HepG2 (cell line): ENCODE data around the gene GDAP1L1. TPM values are rescaled to one million over a fixed set of nuclear protein-coding genes. Genes with fewer than 3 reads are reported as not detected.

ENCODE experiments used
- AHR ChIP-seq: IDR thresholded peaks from 2 replicates; pipeline ENCODE4 v1.6.1; 2018; ENCODE audit warnings: missing genetic modification reagents, missing compliant biosample characterization
- ARNTL ChIP-seq: sonication (generic); formaldehyde crosslinking; IDR thresholded peaks from 2 replicates; pipeline ENCODE4 v1.4.0; 2020; ENCODE audit warnings: mild to moderate bottlenecking, missing genetic modification reagents
- ERF ChIP-seq: IDR thresholded peaks from 2 replicates; pipeline ENCODE4 v1.6.1; 2018; ENCODE audit warnings: missing biosample characterization, missing genetic modification reagents
- HDAC2 ChIP-seq: sonication (generic); formaldehyde crosslinking; IDR thresholded peaks from 2 replicates; pipeline ENCODE4 v1.4.0; 2020; ENCODE audit warnings: missing genetic modification reagents
- HOXA5 ChIP-seq: sonication (generic); formaldehyde crosslinking; IDR thresholded peaks from 2 replicates; pipeline ENCODE4 v1.4.0; 2020; ENCODE audit warnings: missing genetic modification reagents
- MIER2 ChIP-seq: IDR thresholded peaks from 2 replicates; pipeline ENCODE4 v1.6.1; 2016; ENCODE audit warnings: missing biosample characterization, missing genetic modification reagents
- NFIC ChIP-seq: IDR thresholded peaks from 2 replicates; pipeline ENCODE4 v1.6.1; 2012; ENCODE audit warnings: mild to moderate bottlenecking, low read length, inconsistent platforms
- RARA ChIP-seq: IDR thresholded peaks from 2 replicates; pipeline ENCODE4 v1.6.1; 2016; ENCODE audit warnings: missing genetic modification reagents, missing compliant biosample characterization
- SALL1 ChIP-seq: sonication (generic); formaldehyde crosslinking; IDR thresholded peaks from 2 replicates; pipeline ENCODE4 v1.8.0; 2022; ENCODE audit warnings: mild to moderate bottlenecking, missing genetic modification reagents
- SIX4 ChIP-seq: sonication (generic); formaldehyde crosslinking; IDR thresholded peaks from 2 replicates; pipeline ENCODE4 v1.4.0; 2020; ENCODE audit warnings: missing genetic modification reagents
- SNRNP70 ChIP-seq: fragments of 200-400 bp; formaldehyde crosslinking; IDR thresholded peaks from 2 replicates; pipeline ENCODE4 v1.6.1; 2017; ENCODE audit warnings: mild to moderate bottlenecking, low read depth, low read length, moderate library complexity
- TGIF2 ChIP-seq: IDR thresholded peaks from 2 replicates; pipeline ENCODE4 v1.6.1; 2016; ENCODE audit warnings: control low read depth, missing compliant biosample characterization
- ZBTB33 ChIP-seq: sonication (generic); formaldehyde crosslinking; IDR thresholded peaks from 2 replicates; pipeline ENCODE4 v1.4.0; 2020; ENCODE audit warnings: missing genetic modification reagents
- ZEB1 ChIP-seq: IDR thresholded peaks from 2 replicates; pipeline ENCODE4 v1.6.1; 2012; ENCODE audit warnings: mild to moderate bottlenecking, low read depth, inconsistent platforms; ENCODE audit not compliant: insufficient replicate concordance
- ZFP36 ChIP-seq: fragments of 150-350 bp; IDR thresholded peaks from 2 replicates; pipeline ENCODE4 v1.6.1; 2018; ENCODE audit warnings: borderline replicate concordance, low read length, low read depth; ENCODE audit not compliant: partially characterized antibody
- ZGPAT ChIP-seq: IDR thresholded peaks from 2 replicates; pipeline ENCODE4 v1.6.1; 2016; ENCODE audit warnings: mild to moderate bottlenecking
- ZNF24 ChIP-seq: fragments of 450-650 bp; IDR thresholded peaks from 2 replicates; pipeline ENCODE4 v1.6.1; 2017; ENCODE audit warnings: antibody characterized with exemption, mild to moderate bottlenecking
- ZNF263 ChIP-seq: sonication (generic); formaldehyde crosslinking; IDR thresholded peaks from 2 replicates; pipeline ENCODE4 v1.4.0; 2020; ENCODE audit warnings: missing genetic modification reagents
- ZNF558 ChIP-seq: sonication (generic); formaldehyde crosslinking; IDR thresholded peaks from 2 replicates; pipeline ENCODE4 v1.9.0; 2022; ENCODE audit warnings: mild to moderate bottlenecking, missing genetic modification reagents, borderline replicate concordance
- ZNF629 ChIP-seq: sonication (generic); formaldehyde crosslinking; conservative IDR thresholded peaks from 2 replicates; pipeline ENCODE4 v1.5.0; 2020; ENCODE audit warnings: missing genetic modification reagents
- ZNF777 ChIP-seq: sonication (generic); formaldehyde crosslinking; IDR thresholded peaks from 2 replicates; pipeline ENCODE4 v1.4.0; 2020; ENCODE audit warnings: missing genetic modification reagents
- polyA plus RNA-seq, 8 experiments: library from polyadenylated mRNA; depleted of rRNA in 3 of 8; stranded (reverse) in 7 of 8; unstranded in 1 of 8; fragments of >200 nt; fragmentation: Illumina TruSeq in 4 of 8; extraction: Trizol in 4 of 8; gene quantifications; 2 replicates each; pipeline versions ENCODE4 v1.2.1 to v1.2.3, GENCODE V29; 2011 to 2016; ENCODE audit warnings: low read depth in 4 of 8, missing spikeins in 1 of 8, mixed read lengths in 1 of 8; ENCODE audit not compliant: insufficient read depth in 1 of 8
- total RNA-seq, 5 experiments: library from RNA; depleted of rRNA; stranded (reverse); fragments of >200 nt; fragmentation: Illumina TruSeq; extraction: Trizol; gene quantifications; 2 replicates each; pipeline ENCODE4 v1.2.3, GENCODE V29; 2016; ENCODE audit warnings: low read depth in 1 of 5
- TF ChIP-seq, protein P1 (sequence below): sonication (generic); formaldehyde crosslinking; IDR thresholded peaks from 2 replicates; pipeline ENCODE4 v1.5.0; 2020; ENCODE audit warnings: mild to moderate bottlenecking, missing genetic modification reagents, moderate library complexity
- TF ChIP-seq, protein P2 (sequence below): sonication (generic); IDR thresholded peaks from 2 replicates; pipeline ENCODE4 v1.6.1; 2016; ENCODE audit warnings: low read depth, borderline replicate concordance
- TF ChIP-seq, protein P3 (sequence below): sonication (generic); formaldehyde crosslinking; IDR thresholded peaks from 2 replicates; pipeline ENCODE4 v1.8.0; 2022; ENCODE audit warnings: mild to moderate bottlenecking, missing genetic modification reagents

Gene GDAP1L1
- total and polyA plus RNA-seq, 2 of the 13 experiments (the other 11 are each of a cell fraction or from before 2014, with no cell fraction given): 0.04 TPM; not detected in 1

DNA sequence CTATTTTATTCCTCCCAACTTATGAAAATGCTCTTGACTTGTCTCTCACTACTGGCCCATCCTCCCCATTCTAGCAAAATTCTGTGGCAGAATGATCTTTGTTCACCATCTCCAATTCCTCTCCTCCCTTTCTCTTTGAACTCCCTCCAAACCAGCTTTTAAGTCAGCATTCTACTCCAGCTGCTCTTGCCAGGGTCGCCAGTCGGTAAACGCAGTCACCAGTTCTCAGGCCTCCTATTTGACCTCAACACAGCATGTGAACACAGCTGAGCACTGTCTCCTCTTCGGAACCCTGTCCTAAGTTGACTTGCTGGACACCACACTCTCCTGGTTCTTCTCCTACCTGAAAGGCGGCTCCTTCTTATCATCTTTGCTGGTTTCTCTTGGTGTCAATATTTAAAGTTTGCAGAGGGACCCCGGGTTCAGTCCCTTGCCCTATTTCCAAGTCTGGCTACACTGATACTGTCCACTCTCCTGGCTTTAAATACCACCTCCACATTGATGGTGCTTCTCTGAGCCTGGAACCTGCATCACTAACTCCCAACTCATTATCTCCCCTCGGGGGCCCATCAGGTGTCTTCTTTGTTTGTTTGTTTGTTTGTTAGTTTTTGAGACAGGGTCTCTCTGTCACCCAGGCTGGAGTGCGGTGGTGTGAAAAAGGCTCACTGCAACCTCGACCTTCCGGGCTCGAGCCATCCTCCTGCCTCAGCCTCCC, 27.4 kb downstream of the GDAP1L1 start (continued):
- TF ChIP-seq TGIF2 (CRISPR knock-in tag) (no peak), HDAC2 (CRISPR knock-in tag) (peak; percentile 76; the same call in 1 of the 2 replicates), SALL1 (CRISPR knock-in tag) (peak; percentile 65), ERF (CRISPR knock-in tag) (peak; percentile 46; the same call in 1 of the 2 replicates), ZNF777 (no peak), ZNF629 (CRISPR knock-in tag) (0 out of 2 replicates have a peak, but pooled peaks have one; percentile 45), ZEB1 (peak; percentile 11), ZGPAT (CRISPR knock-in tag) (0 out of 2 replicates have a peak, but pooled peaks have one; percentile 17), ZBTB33 (CRISPR knock-in tag) (0 out of 2 replicates have a peak, but pooled peaks have one; percentile 9), ZFP36 (no peak), SNRNP70 (no peak), AHR (CRISPR knock-in tag) (no peak), ARNTL (CRISPR knock-in tag) (peak; percentile 54), RARA (peak; percentile 81), HOXA5 (CRISPR knock-in tag) (no peak), MIER2 (CRISPR knock-in tag) (peak; percentile 88), ZNF263 (CRISPR knock-in tag) (peak; percentile 66), ZNF24 (no peak), SIX4 (CRISPR knock-in tag) (peak; percentile 60; the same call in 1 of the 2 replicates), ZNF558 (CRISPR knock-in tag) (no peak), NFIC (peak; percentile 57)
- TF ChIP-seq, protein P1, sequence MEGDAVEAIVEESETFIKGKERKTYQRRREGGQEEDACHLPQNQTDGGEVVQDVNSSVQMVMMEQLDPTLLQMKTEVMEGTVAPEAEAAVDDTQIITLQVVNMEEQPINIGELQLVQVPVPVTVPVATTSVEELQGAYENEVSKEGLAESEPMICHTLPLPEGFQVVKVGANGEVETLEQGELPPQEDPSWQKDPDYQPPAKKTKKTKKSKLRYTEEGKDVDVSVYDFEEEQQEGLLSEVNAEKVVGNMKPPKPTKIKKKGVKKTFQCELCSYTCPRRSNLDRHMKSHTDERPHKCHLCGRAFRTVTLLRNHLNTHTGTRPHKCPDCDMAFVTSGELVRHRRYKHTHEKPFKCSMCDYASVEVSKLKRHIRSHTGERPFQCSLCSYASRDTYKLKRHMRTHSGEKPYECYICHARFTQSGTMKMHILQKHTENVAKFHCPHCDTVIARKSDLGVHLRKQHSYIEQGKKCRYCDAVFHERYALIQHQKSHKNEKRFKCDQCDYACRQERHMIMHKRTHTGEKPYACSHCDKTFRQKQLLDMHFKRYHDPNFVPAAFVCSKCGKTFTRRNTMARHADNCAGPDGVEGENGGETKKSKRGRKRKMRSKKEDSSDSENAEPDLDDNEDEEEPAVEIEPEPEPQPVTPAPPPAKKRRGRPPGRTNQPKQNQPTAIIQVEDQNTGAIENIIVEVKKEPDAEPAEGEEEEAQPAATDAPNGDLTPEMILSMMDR (CRISPR knock-in tag): no peak
- TF ChIP-seq, protein P2, sequence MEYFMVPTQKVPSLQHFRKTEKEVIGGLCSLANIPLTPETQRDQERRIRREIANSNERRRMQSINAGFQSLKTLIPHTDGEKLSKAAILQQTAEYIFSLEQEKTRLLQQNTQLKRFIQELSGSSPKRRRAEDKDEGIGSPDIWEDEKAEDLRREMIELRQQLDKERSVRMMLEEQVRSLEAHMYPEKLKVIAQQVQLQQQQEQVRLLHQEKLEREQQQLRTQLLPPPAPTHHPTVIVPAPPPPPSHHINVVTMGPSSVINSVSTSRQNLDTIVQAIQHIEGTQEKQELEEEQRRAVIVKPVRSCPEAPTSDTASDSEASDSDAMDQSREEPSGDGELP: peak; percentile 97
- TF ChIP-seq, protein P3, sequence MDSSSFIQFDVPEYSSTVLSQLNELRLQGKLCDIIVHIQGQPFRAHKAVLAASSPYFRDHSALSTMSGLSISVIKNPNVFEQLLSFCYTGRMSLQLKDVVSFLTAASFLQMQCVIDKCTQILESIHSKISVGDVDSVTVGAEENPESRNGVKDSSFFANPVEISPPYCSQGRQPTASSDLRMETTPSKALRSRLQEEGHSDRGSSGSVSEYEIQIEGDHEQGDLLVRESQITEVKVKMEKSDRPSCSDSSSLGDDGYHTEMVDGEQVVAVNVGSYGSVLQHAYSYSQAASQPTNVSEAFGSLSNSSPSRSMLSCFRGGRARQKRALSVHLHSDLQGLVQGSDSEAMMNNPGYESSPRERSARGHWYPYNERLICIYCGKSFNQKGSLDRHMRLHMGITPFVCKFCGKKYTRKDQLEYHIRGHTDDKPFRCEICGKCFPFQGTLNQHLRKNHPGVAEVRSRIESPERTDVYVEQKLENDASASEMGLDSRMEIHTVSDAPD (CRISPR knock-in tag): peak; percentile 100
